GM12891 (cell line): ENCODE data around the gene FBF1.

Source experiments
- PAX5 ChIP-seq: IDR thresholded peaks from 2 replicates; pipeline ENCODE4 v1.6.1; 2011; ENCODE audit warnings: low read length, moderate library complexity, mild to moderate bottlenecking; ENCODE audit not compliant: insufficient read depth, severe bottlenecking
- POLR2A ChIP-seq: IDR thresholded peaks from 2 replicates; pipeline ENCODE4 v1.6.1; 2011; ENCODE audit warnings: low read depth, low read length, control low read depth
- POLR2AphosphoS5 ChIP-seq: IDR thresholded peaks from 2 replicates; pipeline ENCODE4 v1.6.1; 2011; ENCODE audit warnings: low read depth, low read length, control low read depth
- POU2F2 ChIP-seq: IDR thresholded peaks from 2 replicates; pipeline ENCODE4 v1.6.1; 2011; ENCODE audit warnings: low read depth, mild to moderate bottlenecking, control low read depth, low read length, moderate library complexity
- SPI1 ChIP-seq: IDR thresholded peaks from 2 replicates; pipeline ENCODE4 v1.6.1; 2011; ENCODE audit warnings: low read depth, low read length, control low read depth
- TAF1 ChIP-seq: IDR thresholded peaks from 2 replicates; pipeline ENCODE4 v1.6.1; 2011; ENCODE audit warnings: low read depth, low read length, control low read depth

DNA sequence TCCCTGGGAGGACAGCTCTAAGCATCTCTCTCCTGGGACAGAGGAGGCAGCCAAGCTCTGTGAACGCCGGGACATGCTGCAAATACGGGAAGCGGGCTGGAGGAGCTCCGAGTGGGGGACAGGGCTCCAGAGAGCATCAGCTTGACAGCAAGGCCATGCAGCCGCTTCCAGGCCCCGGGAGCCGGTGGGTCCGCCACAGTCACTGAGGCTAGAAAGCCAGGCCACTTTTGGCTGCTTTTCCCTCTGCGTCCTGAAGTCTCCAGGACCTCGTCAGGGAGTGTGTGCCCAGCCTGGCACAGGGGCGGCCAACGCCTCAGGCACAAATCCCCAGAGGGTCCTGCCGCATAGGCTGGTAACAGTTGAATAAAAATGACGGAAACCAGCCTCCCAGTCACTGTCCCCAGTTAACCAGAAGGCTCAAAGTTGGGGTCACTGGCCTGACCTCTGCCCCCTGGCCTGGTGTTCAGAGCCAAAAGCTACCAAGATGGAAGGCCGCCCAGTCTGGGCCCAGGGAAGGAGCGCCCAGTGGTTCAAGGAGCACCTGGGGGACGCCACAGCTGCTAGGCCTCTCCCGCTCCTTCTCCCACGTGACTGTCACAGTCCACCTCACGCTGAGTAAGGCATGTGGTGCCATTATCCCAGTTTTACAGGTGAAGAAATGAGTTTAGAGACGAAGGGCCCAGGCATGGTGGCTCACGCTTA, 40.9 kb downstream of the FBF1 start:
- TF ChIP-seq POLR2A: no peak
- no peak for TF ChIP-seq SPI1
- no peak for TF ChIP-seq TAF1
- no peak for TF ChIP-seq POLR2AphosphoS5
- TF ChIP-seq POU2F2: no peak
- TF ChIP-seq PAX5: no peak
